SK-N-SH treated with all-trans-retinoic acid at 6 μM for 48 hours (cell line): Measurements from ENCODE around the gene IGF2R.

Experiments used
- ATAC-seq: fragments of 200-7000 bp; cut with Tn5 transposase; 3 replicates; pipeline ENCODE4 v1.9.1; 2020; ENCODE audit warnings: mild to moderate bottlenecking, moderate library complexity
- ARNTL ChIP-seq: fragments of 450-650 bp; formaldehyde crosslinking; IDR thresholded peaks from 2 replicates; pipeline ENCODE4 v1.5.0; 2020; ENCODE audit warnings: low read depth, mild to moderate bottlenecking, moderate library complexity, borderline replicate concordance
- BACH2 ChIP-seq: fragments of 250-450 bp; sonication (Bioruptor Pico); IDR thresholded peaks from 2 replicates; pipeline ENCODE4 v1.9.0; 2021; ENCODE audit warnings: mild to moderate bottlenecking, borderline replicate concordance
- CSRNP3 ChIP-seq: fragments of 250-450 bp; sonication (Bioruptor Pico); IDR thresholded peaks from 2 replicates; pipeline ENCODE4 v1.5.1; 2021; ENCODE audit warnings: mild to moderate bottlenecking, moderate library complexity
- ESRRG ChIP-seq: fragments of 250-450 bp; sonication (Bioruptor Pico); IDR thresholded peaks from 2 replicates; pipeline ENCODE4 v1.6.1; 2021; ENCODE audit warnings: mild to moderate bottlenecking
- GLIS3 ChIP-seq: fragments of 250-450 bp; sonication (Bioruptor Pico); IDR thresholded peaks from 2 replicates; pipeline ENCODE4 v1.5.0; 2020; ENCODE audit warnings: mild to moderate bottlenecking, moderate library complexity
- ISL1 ChIP-seq: fragments of 250-450 bp; sonication (Bioruptor Pico); IDR thresholded peaks from 2 replicates; pipeline ENCODE4 v2.1.2; 2022; ENCODE audit warnings: mild to moderate bottlenecking, moderate library complexity
- OSR1 ChIP-seq: fragments of 250-450 bp; sonication (Bioruptor Pico); IDR thresholded peaks from 2 replicates; pipeline ENCODE4 v1.8.0; 2022; ENCODE audit warnings: moderate library complexity, mild to moderate bottlenecking, inconsistent platforms
- PATZ1 ChIP-seq: fragments of 250-450 bp; sonication (Bioruptor Pico); IDR thresholded peaks from 2 replicates; pipeline ENCODE4 v1.8.0; 2020; ENCODE audit warnings: mild to moderate bottlenecking, moderate library complexity, borderline replicate concordance
- RARB ChIP-seq: fragments of 250-450 bp; sonication (Bioruptor Pico); IDR thresholded peaks from 2 replicates; pipeline ENCODE4 v1.8.0; 2021; ENCODE audit warnings: mild to moderate bottlenecking, moderate library complexity
- SNAI2 ChIP-seq: fragments of 250-450 bp; sonication (Bioruptor Pico); IDR thresholded peaks from 2 replicates; pipeline ENCODE4 v1.5.0; 2020; ENCODE audit warnings: mild to moderate bottlenecking, moderate library complexity
- TCF4 ChIP-seq: fragments of 250-450 bp; sonication (Bioruptor Pico); IDR thresholded peaks from 2 replicates; pipeline ENCODE4 v1.8.0; 2021; ENCODE audit warnings: mild to moderate bottlenecking, moderate library complexity, borderline replicate concordance
- TOX ChIP-seq: fragments of 250-450 bp; sonication (Bioruptor Pico); IDR thresholded peaks from 2 replicates; pipeline ENCODE4 v1.8.0; 2021; ENCODE audit warnings: mild to moderate bottlenecking, moderate library complexity, borderline replicate concordance
- ZC3H10 ChIP-seq: fragments of 250-450 bp; sonication (Bioruptor Pico); IDR thresholded peaks from 2 replicates; pipeline ENCODE4 v1.5.1; 2021; ENCODE audit warnings: mild to moderate bottlenecking, moderate library complexity
- ZFP3 ChIP-seq: fragments of 250-450 bp; sonication (Bioruptor Pico); IDR thresholded peaks from 2 replicates; pipeline ENCODE4 v1.5.0; 2020; ENCODE audit warnings: mild to moderate bottlenecking, moderate library complexity
- ZFP30 ChIP-seq: fragments of 450-650 bp; formaldehyde crosslinking; IDR thresholded peaks from 2 replicates; pipeline ENCODE4 v1.5.0; 2022; ENCODE audit warnings: mild to moderate bottlenecking, moderate library complexity
- ZNF565 ChIP-seq: fragments of 450-650 bp; formaldehyde crosslinking; conservative IDR thresholded peaks from 2 replicates; pipeline ENCODE4 v1.5.0; 2020; ENCODE audit warnings: low read depth, mild to moderate bottlenecking, moderate library complexity
- ZNF70 ChIP-seq: fragments of 450-650 bp; formaldehyde crosslinking; IDR thresholded peaks from 2 replicates; pipeline ENCODE4 v1.5.0; 2020; ENCODE audit warnings: mild to moderate bottlenecking, moderate library complexity
- ZNF8 ChIP-seq: fragments of 450-650 bp; formaldehyde crosslinking; IDR thresholded peaks from 2 replicates; pipeline ENCODE4 v1.5.0; 2020; ENCODE audit warnings: mild to moderate bottlenecking, moderate library complexity
- TF ChIP-seq, protein P1 (sequence below): fragments of 250-450 bp; sonication (Bioruptor Pico); IDR thresholded peaks from 2 replicates; pipeline ENCODE4 v1.5.1; 2020; ENCODE audit warnings: low read depth, mild to moderate bottlenecking, moderate library complexity
- TF ChIP-seq, protein P2 (sequence below): fragments of 250-450 bp; sonication (Bioruptor Pico); IDR thresholded peaks from 2 replicates; pipeline ENCODE4 v1.5.0; 2020; ENCODE audit warnings: mild to moderate bottlenecking, moderate library complexity
- TF ChIP-seq, protein P3 (sequence below): fragments of 250-450 bp; sonication (Bioruptor Pico); IDR thresholded peaks from 2 replicates; pipeline ENCODE4 v1.8.0; 2021; ENCODE audit warnings: low read depth, mild to moderate bottlenecking, moderate library complexity, borderline replicate concordance

IGF2R gene

DNA sequence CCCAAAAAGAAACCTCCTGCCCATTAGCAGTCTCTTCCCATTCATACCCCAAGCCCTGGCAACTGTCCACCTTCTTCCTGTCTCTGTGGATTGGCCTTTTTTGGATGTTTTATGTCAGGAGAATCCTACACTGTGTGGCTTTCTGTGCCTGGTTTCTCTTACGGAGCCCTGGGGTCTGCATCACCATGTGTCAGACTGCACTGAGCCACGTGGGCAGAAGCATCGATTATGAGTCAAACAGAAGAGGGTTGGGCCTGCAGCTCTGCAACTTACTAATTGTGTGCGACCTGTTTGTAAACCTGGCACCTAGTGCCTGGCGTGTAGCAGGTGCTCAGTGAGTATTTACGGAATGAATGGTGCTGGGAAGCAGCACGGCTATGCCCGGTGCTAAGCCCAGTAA lies 62.6 kb downstream of the IGF2R start:
- no peak for ATAC-seq
- TF ChIP-seq SNAI2 (CRISPR knock-in tag) (no peak), CSRNP3 (CRISPR knock-in tag) (no peak), ZNF70 (CRISPR knock-in tag) (no peak), TCF4 (CRISPR knock-in tag) (no peak), ZNF8 (CRISPR knock-in tag) (no peak), TOX (CRISPR knock-in tag) (no peak), ZNF565 (CRISPR knock-in tag) (no peak), ZC3H10 (no peak), ARNTL (no peak), PATZ1 (no peak), BACH2 (CRISPR knock-in tag) (no peak)
- TF ChIP-seq, protein P1, sequence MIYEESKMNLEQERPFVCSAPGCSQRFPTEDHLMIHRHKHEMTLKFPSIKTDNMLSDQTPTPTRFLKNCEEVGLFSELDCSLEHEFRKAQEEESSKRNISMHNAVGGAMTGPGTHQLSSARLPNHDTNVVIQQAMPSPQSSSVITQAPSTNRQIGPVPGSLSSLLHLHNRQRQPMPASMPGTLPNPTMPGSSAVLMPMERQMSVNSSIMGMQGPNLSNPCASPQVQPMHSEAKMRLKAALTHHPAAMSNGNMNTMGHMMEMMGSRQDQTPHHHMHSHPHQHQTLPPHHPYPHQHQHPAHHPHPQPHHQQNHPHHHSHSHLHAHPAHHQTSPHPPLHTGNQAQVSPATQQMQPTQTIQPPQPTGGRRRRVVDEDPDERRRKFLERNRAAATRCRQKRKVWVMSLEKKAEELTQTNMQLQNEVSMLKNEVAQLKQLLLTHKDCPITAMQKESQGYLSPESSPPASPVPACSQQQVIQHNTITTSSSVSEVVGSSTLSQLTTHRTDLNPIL (CRISPR knock-in tag) = no peak
- TF ChIP-seq, protein P2, sequence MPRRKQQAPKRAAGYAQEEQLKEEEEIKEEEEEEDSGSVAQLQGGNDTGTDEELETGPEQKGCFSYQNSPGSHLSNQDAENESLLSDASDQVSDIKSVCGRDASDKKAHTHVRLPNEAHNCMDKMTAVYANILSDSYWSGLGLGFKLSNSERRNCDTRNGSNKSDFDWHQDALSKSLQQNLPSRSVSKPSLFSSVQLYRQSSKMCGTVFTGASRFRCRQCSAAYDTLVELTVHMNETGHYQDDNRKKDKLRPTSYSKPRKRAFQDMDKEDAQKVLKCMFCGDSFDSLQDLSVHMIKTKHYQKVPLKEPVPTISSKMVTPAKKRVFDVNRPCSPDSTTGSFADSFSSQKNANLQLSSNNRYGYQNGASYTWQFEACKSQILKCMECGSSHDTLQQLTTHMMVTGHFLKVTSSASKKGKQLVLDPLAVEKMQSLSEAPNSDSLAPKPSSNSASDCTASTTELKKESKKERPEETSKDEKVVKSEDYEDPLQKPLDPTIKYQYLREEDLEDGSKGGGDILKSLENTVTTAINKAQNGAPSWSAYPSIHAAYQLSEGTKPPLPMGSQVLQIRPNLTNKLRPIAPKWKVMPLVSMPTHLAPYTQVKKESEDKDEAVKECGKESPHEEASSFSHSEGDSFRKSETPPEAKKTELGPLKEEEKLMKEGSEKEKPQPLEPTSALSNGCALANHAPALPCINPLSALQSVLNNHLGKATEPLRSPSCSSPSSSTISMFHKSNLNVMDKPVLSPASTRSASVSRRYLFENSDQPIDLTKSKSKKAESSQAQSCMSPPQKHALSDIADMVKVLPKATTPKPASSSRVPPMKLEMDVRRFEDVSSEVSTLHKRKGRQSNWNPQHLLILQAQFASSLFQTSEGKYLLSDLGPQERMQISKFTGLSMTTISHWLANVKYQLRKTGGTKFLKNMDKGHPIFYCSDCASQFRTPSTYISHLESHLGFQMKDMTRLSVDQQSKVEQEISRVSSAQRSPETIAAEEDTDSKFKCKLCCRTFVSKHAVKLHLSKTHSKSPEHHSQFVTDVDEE (CRISPR knock-in tag) = no peak

DNA sequence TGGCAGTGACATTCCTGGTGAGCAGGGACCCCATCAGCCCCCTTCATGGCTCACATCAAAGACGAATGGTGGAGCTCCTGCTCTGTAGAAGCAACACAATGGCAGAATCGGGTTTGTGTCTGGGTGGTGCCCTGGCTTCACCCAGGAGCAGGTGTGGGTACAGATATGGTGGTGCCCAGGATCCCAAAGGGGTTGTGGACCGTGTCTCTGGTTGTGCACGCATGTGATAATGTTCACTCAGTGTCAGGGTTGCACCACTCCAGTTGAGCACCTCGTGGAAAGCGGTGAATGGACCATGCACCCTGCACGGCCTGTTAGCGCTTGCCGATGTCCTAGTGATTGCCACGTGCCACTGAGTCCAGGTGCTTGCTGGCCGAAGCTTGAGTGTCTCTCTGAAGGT lies 63.0 kb downstream of the IGF2R start:
- no peak for ATAC-seq

More for the DNA sequence above, 63.0 kb downstream of the IGF2R start:
- no peak for TF ChIP-seq GLIS3 (CRISPR knock-in tag)
- TF ChIP-seq ZNF70 (CRISPR knock-in tag) = no peak
- TF ChIP-seq ZFP30 (CRISPR knock-in tag) = no peak
- no peak for TF ChIP-seq ARNTL
- TF ChIP-seq ZFP3 (CRISPR knock-in tag) = no peak
- no peak for TF ChIP-seq BACH2 (CRISPR knock-in tag)
- TF ChIP-seq TCF4 (CRISPR knock-in tag) = no peak
- no peak for TF ChIP-seq CSRNP3 (CRISPR knock-in tag)
- no peak for TF ChIP-seq SNAI2 (CRISPR knock-in tag)
- no peak for TF ChIP-seq ZC3H10
- TF ChIP-seq RARB (CRISPR knock-in tag) = no peak
- TF ChIP-seq, protein P3, sequence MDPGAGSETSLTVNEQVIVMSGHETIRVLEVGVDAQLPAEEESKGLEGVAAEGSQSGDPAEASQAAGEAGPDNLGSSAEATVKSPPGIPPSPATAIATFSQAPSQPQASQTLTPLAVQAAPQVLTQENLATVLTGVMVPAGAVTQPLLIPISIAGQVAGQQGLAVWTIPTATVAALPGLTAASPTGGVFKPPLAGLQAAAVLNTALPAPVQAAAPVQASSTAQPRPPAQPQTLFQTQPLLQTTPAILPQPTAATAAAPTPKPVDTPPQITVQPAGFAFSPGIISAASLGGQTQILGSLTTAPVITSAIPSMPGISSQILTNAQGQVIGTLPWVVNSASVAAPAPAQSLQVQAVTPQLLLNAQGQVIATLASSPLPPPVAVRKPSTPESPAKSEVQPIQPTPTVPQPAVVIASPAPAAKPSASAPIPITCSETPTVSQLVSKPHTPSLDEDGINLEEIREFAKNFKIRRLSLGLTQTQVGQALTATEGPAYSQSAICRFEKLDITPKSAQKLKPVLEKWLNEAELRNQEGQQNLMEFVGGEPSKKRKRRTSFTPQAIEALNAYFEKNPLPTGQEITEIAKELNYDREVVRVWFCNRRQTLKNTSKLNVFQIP (CRISPR knock-in tag) = no peak
- TF ChIP-seq ZNF565 (CRISPR knock-in tag) = no peak
- TF ChIP-seq ISL1 (CRISPR knock-in tag) = no peak
- TF ChIP-seq ESRRG (CRISPR knock-in tag) = no peak
- TF ChIP-seq, protein P2 (CRISPR knock-in tag) = no peak
- TF ChIP-seq, protein P1 (CRISPR knock-in tag) = no peak
- TF ChIP-seq OSR1 (CRISPR knock-in tag) = no peak
- no peak for TF ChIP-seq PATZ1
- no peak for TF ChIP-seq ZNF8 (CRISPR knock-in tag)
